NCI-H526 treated with DMSO at 0.1 percent for 48 hours (cell line): ENCODE results near the gene KIZ.
A peak's percentile ranks its signal among the peaks of the same experiment; 100 is the strongest.
"Not testable (repeated sequence)": the region's sequence is repeated elsewhere in the genome, so short reads cannot be mapped to it uniquely, and the experiment has no call there.

Source experiments
- DNase-seq: peaks from one replicate; lab custom pipeline; 2025; lab: John Stamatoyannopoulos, UW

The KIZ gene

GRCh38 chr20:21230220-21230619 lies 104.3 kb downstream of the KIZ start:
- no peak for DNase-seq

GRCh38 chr20:21230686-21231085 lies 104.8 kb downstream of the KIZ start:
- no peak for DNase-seq

- no peak for DNase-seq
Measured at GRCh38 chr20:21232546-21233280, 106.8 kb downstream of the KIZ start.

- DNase-seq: no peak
Measured at GRCh38 chr20:21234324-21234723, 108.4 kb downstream of the KIZ start.

- no peak for DNase-seq
Measured at GRCh38 chr20:21234806-21235483, 109.1 kb downstream of the KIZ start.

GRCh38 chr20:21235484-21236445 lies 109.9 kb downstream of the KIZ start:
- DNase-seq: peak; percentile 51

GRCh38 chr20:21237956-21238799 lies 112.3 kb downstream of the KIZ start:
- no peak for DNase-seq

- DNase-seq: no peak
Measured at GRCh38 chr20:21238818-21239536, 113.1 kb downstream of the KIZ start.

GRCh38 chr20:21240394-21240793 lies 114.5 kb downstream of the KIZ start:
- DNase-seq: no peak

- DNase-seq: no peak
Measured at GRCh38 chr20:21241406-21241805, 115.5 kb downstream of the KIZ start.

- no peak for DNase-seq
Measured at GRCh38 chr20:21243811-21244210, 117.9 kb downstream of the KIZ start.

- no peak for DNase-seq
Measured at GRCh38 chr20:21244808-21245207, 118.9 kb downstream of the KIZ start.

GRCh38 chr20:21246161-21246560 lies 120.3 kb downstream of the KIZ start:
- DNase-seq: no peak

- DNase-seq: not testable (repeated sequence)
Measured at GRCh38 chr20:21247603-21248095, 121.8 kb downstream of the KIZ start.

GRCh38 chr20:21251278-21251677 lies 125.4 kb downstream of the KIZ start:
- no peak for DNase-seq

GRCh38 chr20:21257192-21257591 lies 131.3 kb downstream of the KIZ start:
- no peak for DNase-seq

- no peak for DNase-seq
Measured at GRCh38 chr20:21258411-21258810, 132.5 kb downstream of the KIZ start.

- DNase-seq: no peak
Measured at GRCh38 chr20:21259346-21259745, 133.5 kb downstream of the KIZ start.

GRCh38 chr20:21262812-21263211 lies 136.9 kb downstream of the KIZ start:
- no peak for DNase-seq

- no peak for DNase-seq
Measured at GRCh38 chr20:21265261-21266190, 139.6 kb downstream of the KIZ start.
